Neuronal stem cell (in vitro differentiated cells): ENCODE measurements around the gene ARMH1.

ENCODE experiments used
- DNase-seq: peaks from one replicate; pipeline ENCODE4 v3.0.0-alpha.2; 2013; ENCODE audit warnings: low spot score
- H2AFZ ChIP-seq: one replicate; pipeline ENCODE4 v1.6.1; 2013; ENCODE audit warnings: mild to moderate bottlenecking, low read length, inconsistent platforms
- H2AK5ac ChIP-seq: 2 replicates; pipeline ENCODE4 v1.6.1; 2013; ENCODE audit warnings: low read depth, mild to moderate bottlenecking, inconsistent platforms, low read length, moderate library complexity, mixed read lengths
- H2BK120ac ChIP-seq: 2 replicates; pipeline ENCODE4 v1.6.1; 2013; ENCODE audit warnings: low read depth, mild to moderate bottlenecking, inconsistent platforms, low read length, moderate library complexity, mixed read lengths
- H2BK12ac ChIP-seq: one replicate; pipeline ENCODE4 v1.6.1; 2013; ENCODE audit warnings: low read length, inconsistent platforms
- H2BK15ac ChIP-seq: 2 replicates; pipeline ENCODE4 v1.6.1; 2013; ENCODE audit warnings: mild to moderate bottlenecking, low read length, inconsistent platforms, mixed read lengths
- H2BK5ac ChIP-seq: one replicate; pipeline ENCODE4 v1.6.1; 2013; ENCODE audit warnings: inconsistent platforms, mild to moderate bottlenecking, low read length, moderate library complexity
- H3K14ac ChIP-seq: one replicate; pipeline ENCODE4 v1.6.1; 2013; ENCODE audit warnings: low read length, inconsistent platforms
- H3K18ac ChIP-seq: 2 replicates; pipeline ENCODE4 v1.6.1; 2013; ENCODE audit warnings: low read length, inconsistent platforms
- H3K23ac ChIP-seq: 2 replicates; pipeline ENCODE4 v1.6.1; 2013; ENCODE audit warnings: low read depth, mild to moderate bottlenecking, mixed read lengths, low read length, inconsistent platforms; ENCODE audit not compliant: poor library complexity
- H3K27ac ChIP-seq: replicated peaks from 3 replicates; pipeline ENCODE4 v1.5.1; 2013; ENCODE audit warnings: low read length, inconsistent platforms
- H3K27me3 ChIP-seq, 3 experiments: 2 replicates each; pipeline ENCODE4 v1.6.1; 2013; ENCODE audit warnings: low read length in 3 of 3, mild to moderate bottlenecking in 2 of 3, inconsistent platforms in 1 of 3, low read depth in 1 of 3, mixed read lengths in 1 of 3, moderate library complexity in 1 of 3; ENCODE audit not compliant: control insufficient read depth in 3 of 3, insufficient read depth in 3 of 3
- H3K36me3 ChIP-seq, 2 donors: replicated peaks in 1 of 2; 2 replicates each; pipeline ENCODE4 v1.6.1; 2013; ENCODE audit warnings: low read length in 2 of 2; ENCODE audit not compliant: control insufficient read depth in 2 of 2, insufficient read depth in 2 of 2
- H3K4ac ChIP-seq: 2 replicates; pipeline ENCODE4 v1.6.1; 2013; ENCODE audit warnings: inconsistent platforms, mild to moderate bottlenecking, low read length, moderate library complexity
- H3K4me1 ChIP-seq, 2 donors: 1 replicate in 1 of 2; 2 replicates in 1 of 2; pipeline ENCODE4 v1.6.1; 2013; ENCODE audit warnings: low read length in 2 of 2, low read depth in 1 of 2; ENCODE audit not compliant: control insufficient read depth in 2 of 2, insufficient read depth in 1 of 2
- H3K4me2 ChIP-seq: one replicate; pipeline ENCODE4 v1.6.1; 2013; ENCODE audit warnings: mild to moderate bottlenecking, low read length, inconsistent platforms; ENCODE audit not compliant: insufficient read depth, poor library complexity, severe bottlenecking
- H3K4me3 ChIP-seq, 2 donors: 2 replicates each; pipeline ENCODE4 v1.5.1; 2013; ENCODE audit warnings: low read length in 2 of 2, mild to moderate bottlenecking in 2 of 2, inconsistent platforms in 1 of 2, moderate library complexity in 1 of 2
- H3K79me1 ChIP-seq: one replicate; pipeline ENCODE4 v1.6.1; 2013; ENCODE audit warnings: low read depth, mild to moderate bottlenecking, inconsistent platforms, low read length, moderate library complexity
- H3K9ac ChIP-seq: one replicate; pipeline ENCODE4 v1.6.1; 2013; ENCODE audit warnings: mild to moderate bottlenecking, low read depth, low read length, inconsistent platforms; ENCODE audit not compliant: poor library complexity
- H3K9me3 ChIP-seq, 2 donors: replicated peaks in 1 of 2; 2 replicates each; pipeline versions ENCODE3 to v1.6.1; 2013; ENCODE audit warnings: low read length in 2 of 2, mild to moderate bottlenecking in 2 of 2, inconsistent platforms in 1 of 2, low read depth in 1 of 2, mixed read lengths in 1 of 2, moderate library complexity in 1 of 2; ENCODE audit not compliant: control insufficient read depth in 2 of 2, insufficient read depth in 1 of 2
- H4K8ac ChIP-seq: one replicate; pipeline ENCODE4 v1.6.1; 2013; ENCODE audit warnings: low read depth, mild to moderate bottlenecking, inconsistent platforms, low read length, moderate library complexity
- H4K91ac ChIP-seq: one replicate; pipeline ENCODE4 v1.6.1; 2013; ENCODE audit warnings: low read length, low read depth, mild to moderate bottlenecking, inconsistent platforms; ENCODE audit not compliant: poor library complexity
- WGBS, 2 donors: extraction: QIAGEN DNeasy Blood & Tissue Kit; methylation state at CpG; one replicate each; pipeline ENCODE4 v1.1.7; 2013; ENCODE audit warnings: missing lambda C conversion rate in 2 of 2, mixed read lengths in 1 of 2; ENCODE audit not compliant: insufficient read length in 2 of 2, insufficient replicate concordance in 1 of 2; ENCODE audit errors: extremely low coverage in 2 of 2; 5-methylcytosine and 5-hydroxymethylcytosine counted together

Gene ARMH1

GRCh38 chr1:44672254-44672955 is 2.1 kb upstream of the ARMH1 start:
- Histone ChIP-seq H3K36me3 (no peaks in the 10 kb centered on the region), H2BK15ac (no peak overlapping the region), H3K4me3 (peak overlapping the region in 1 of 2 donors; percentile 0), H3K27ac (no peak overlapping the region), H3K18ac (no peak overlapping the region), H3K79me1 (no peaks in the 10 kb centered on the region), H2AFZ (peak overlapping the region; percentile 80), H3K9ac (no peak overlapping the region), H3K4ac (no peak overlapping the region), H3K9me3 (no peaks in the 10 kb centered on the region), H3K23ac (no peak overlapping the region), H3K27me3 (no peaks in the 10 kb centered on the region), H4K8ac (no peak overlapping the region), H2AK5ac (no peak overlapping the region), H2BK5ac (no peak overlapping the region), H2BK12ac (no peak overlapping the region), H3K4me2 (no peak overlapping the region), H4K91ac (no peak overlapping the region), H2BK120ac (no peak overlapping the region), H3K4me1 (peaks cover 12 to 21% of the 10 kb centered on the region in 2 donors), H3K14ac (no peak overlapping the region)
- DNase-seq: no peak
- WGBS, 2 donors: no CpG with 5 or more reads among the region's 13 CpGs

GRCh38 chr1:44672961-44673674 is 1.4 kb upstream of the ARMH1 start:
- no peak overlapping the region for H2BK5ac ChIP-seq
- no peaks in the 10 kb centered on the region for H3K9me3 ChIP-seq
- no peak overlapping the region for H3K18ac ChIP-seq
- no peak overlapping the region for H2AK5ac ChIP-seq
- no peak overlapping the region for H4K8ac ChIP-seq
- no peak overlapping the region for H2BK120ac ChIP-seq
- no peak overlapping the region for H3K9ac ChIP-seq
- H3K4me1 ChIP-seq: peaks cover 12 to 21% of the 10 kb centered on the region in 2 donors
- H3K27me3 ChIP-seq: no peaks in the 10 kb centered on the region
- no peak overlapping the region for H3K27ac ChIP-seq
- peak overlapping the region; percentile 56 for H3K4me2 ChIP-seq
- no peak overlapping the region for H3K14ac ChIP-seq
- H3K36me3 ChIP-seq: no peaks in the 10 kb centered on the region
- H2AFZ ChIP-seq: peak overlapping the region; percentile 97
- no CpG with 5 or more reads among the region's 14 CpGs for WGBS, 2 donors
- peak overlapping the region; percentile 82 to 91 for H3K4me3 ChIP-seq
- H4K91ac ChIP-seq: no peak overlapping the region
- no peak overlapping the region for H2BK15ac ChIP-seq
- no peak overlapping the region for H2BK12ac ChIP-seq
- no peaks in the 10 kb centered on the region for H3K79me1 ChIP-seq
- H3K4ac ChIP-seq: no peak overlapping the region
- no peak overlapping the region for H3K23ac ChIP-seq
- no peak for DNase-seq

DNA sequence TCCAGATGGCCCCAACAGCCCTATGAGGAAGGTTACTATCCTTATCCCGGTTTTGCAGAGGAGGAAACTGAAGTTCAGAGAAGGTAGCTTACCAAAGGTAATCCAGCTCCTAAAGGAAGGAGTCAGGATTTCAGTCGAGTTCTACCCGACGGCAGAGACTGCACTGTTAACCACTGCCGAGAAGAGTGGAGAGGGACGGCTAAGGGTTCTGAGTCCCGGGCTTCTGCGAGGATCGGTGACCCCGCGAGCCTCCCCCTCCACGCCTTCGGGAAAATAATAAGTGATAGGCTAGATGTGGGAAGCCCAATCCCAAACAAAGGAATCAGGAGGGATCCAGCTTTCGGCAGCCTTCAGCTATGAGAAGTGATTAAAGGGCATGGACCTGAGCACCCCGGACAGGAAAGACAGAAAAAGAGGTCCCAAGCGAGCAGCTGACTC is 820 bp upstream of the ARMH1 start:
- peak overlapping the region; percentile 80 for H3K23ac ChIP-seq
- no peak overlapping the region for H2BK12ac ChIP-seq
- H3K79me1 ChIP-seq: no peaks in the 10 kb centered on the region
- no peak overlapping the region for H3K4ac ChIP-seq
- no peak overlapping the region for H3K9ac ChIP-seq
- peak overlapping the region; percentile 82 to 91 for H3K4me3 ChIP-seq
- H3K18ac ChIP-seq: no peak overlapping the region
- peak overlapping the region; percentile 93 for H2BK5ac ChIP-seq
- no CpG with 5 or more reads among the region's 16 CpGs for WGBS, 2 donors
- no peak for DNase-seq
- H3K4me2 ChIP-seq: peak overlapping the region; percentile 56
- H3K14ac ChIP-seq: no peak overlapping the region
- H2BK15ac ChIP-seq: no peak overlapping the region
- peaks cover 12 to 21% of the 10 kb centered on the region in 2 donors for H3K4me1 ChIP-seq
- H3K27ac ChIP-seq: no peak overlapping the region
- no peak overlapping the region for H2AK5ac ChIP-seq
- no peak overlapping the region for H4K8ac ChIP-seq
- peak overlapping the region; percentile 97 for H2AFZ ChIP-seq
- no peaks in the 10 kb centered on the region for H3K9me3 ChIP-seq
- no peaks in the 10 kb centered on the region for H3K27me3 ChIP-seq
- H2BK120ac ChIP-seq: no peak overlapping the region
- no peaks in the 10 kb centered on the region for H3K36me3 ChIP-seq
- no peak overlapping the region for H4K91ac ChIP-seq

DNA sequence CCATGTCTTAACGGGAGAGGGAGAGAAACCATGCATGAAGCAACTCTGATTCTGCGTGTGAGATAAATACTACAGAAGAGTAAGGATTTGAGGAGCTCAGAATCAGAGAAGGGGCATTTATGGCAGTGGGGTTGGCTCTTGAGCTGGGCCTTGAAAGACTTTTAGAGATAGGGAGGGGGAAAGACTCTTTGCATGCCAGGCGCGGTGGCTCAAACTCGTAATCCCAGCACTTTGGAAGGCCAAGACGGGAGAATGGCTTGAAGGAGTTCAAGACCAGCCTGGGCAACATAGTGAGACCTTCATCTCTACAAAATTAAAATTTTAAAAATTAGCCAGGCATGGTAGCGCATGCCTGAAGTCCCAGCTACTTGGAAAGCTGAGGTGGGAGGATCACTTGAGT is 672 bp downstream of the ARMH1 start:
- peak overlapping the region; percentile 97 for H2AFZ ChIP-seq
- H4K8ac ChIP-seq: no peak overlapping the region
- WGBS, 2 donors: no CpG with 5 or more reads among the region's 7 CpGs
- no peaks in the 10 kb centered on the region for H3K27me3 ChIP-seq
- H3K4me2 ChIP-seq: peak overlapping the region; percentile 78
- H3K27ac ChIP-seq: no peak overlapping the region
- H3K14ac ChIP-seq: no peak overlapping the region
- no peak overlapping the region for H2BK12ac ChIP-seq
- no peak overlapping the region for H3K9ac ChIP-seq
- peaks cover 4 to 5% of the 10 kb centered on the region in 2 donors for H3K36me3 ChIP-seq
- H3K9me3 ChIP-seq: no peaks in the 10 kb centered on the region
- no peak overlapping the region for H4K91ac ChIP-seq
- H2BK5ac ChIP-seq: no peak overlapping the region
- H3K79me1 ChIP-seq: no peaks in the 10 kb centered on the region
- H3K4me1 ChIP-seq: peaks cover 12 to 21% of the 10 kb centered on the region in 2 donors
- H3K4me3 ChIP-seq: peak overlapping the region; percentile 83 to 91
- no peak overlapping the region for H2AK5ac ChIP-seq
- no peak overlapping the region for H2BK15ac ChIP-seq
- H3K23ac ChIP-seq: no peak overlapping the region
- no peak overlapping the region for H2BK120ac ChIP-seq
- no peak overlapping the region for H3K4ac ChIP-seq
- no peak for DNase-seq
- H3K18ac ChIP-seq: no peak overlapping the region
